Pancreas (tissue), 10 donors: ENCODE data around the gene DOP1B. TPM values are rescaled to one million over a fixed set of nuclear protein-coding genes. Genes with fewer than 3 reads are reported as not detected.
"Not testable (repeated sequence)": the region's sequence is repeated elsewhere in the genome, so short reads cannot be mapped to it uniquely, and the experiment has no call there.

Experiments used
- ATAC-seq, 4 donors: fragments of 200-7000 bp; cut with Tn5 transposase; one replicate each; pipeline versions ENCODE4 v1.8.0 to v1.9.1; 2020; ENCODE audit warnings: mild to moderate bottlenecking in 4 of 4, moderate library complexity in 4 of 4
- DNase-seq, 6 donors: peaks; one replicate each; pipeline ENCODE4 v3.0.0-alpha.2; 2020
- FAIRE-seq: peaks from 2 replicates; lab custom pipeline; 2012; peaks lifted over from hg19 to GRCh38; lab: Jason Lieb, UNC
- H3K27ac ChIP-seq, 4 donors: fragments of 200-600 bp; sonication (generic); 1 replicate in 3 of 4; 2 replicates in 1 of 4; pipeline versions ENCODE4 v1.5.0 to v1.8.0; 2020
- H3K27me3 ChIP-seq, 4 donors: fragments of 200-600 bp; one replicate each; pipeline ENCODE4 v1.8.0; 2021
- H3K36me3 ChIP-seq, 3 donors: fragments of 200-600 bp; sonication (generic) in 1 of 3; one replicate each; pipeline versions ENCODE4 v1.5.0 to v1.8.0; 2020 to 2021
- H3K4me1 ChIP-seq, 3 donors: fragments of 200-600 bp; one replicate each; pipeline ENCODE4 v1.8.0; 2021
- H3K4me3 ChIP-seq, 4 donors: fragments of 200-600 bp; sonication (generic) in 2 of 4; one replicate each; pipeline versions ENCODE4 v1.5.0 to v1.8.0; 2020 to 2021
- H3K9me3 ChIP-seq, 4 donors: fragments of 200-600 bp; one replicate each; pipeline ENCODE4 v1.8.0; 2021
- CTCF ChIP-seq, 4 donors: fragments of 200-600 bp; sonication (generic) in 3 of 4; IDR thresholded peaks; one replicate each; pipeline versions ENCODE4 v1.5.0 to v1.8.0; 2021; ENCODE audit warnings: antibody characterized with exemption in 4 of 4
- WGBS, 2 donors: extraction: QIAGEN DNeasy Blood & Tissue Kit; methylation state at CpG; one replicate each; pipeline ENCODE4 v1.1.7; 2013; 5-methylcytosine and 5-hydroxymethylcytosine counted together
- intact Hi-C, 3 donors: fragments of 100-400 bp; cut with DNase I; formaldehyde crosslinking; loops; one replicate each; pipeline versions ENCODE4 v1.11.1 to v1.14.2; 2022
- polyA plus RNA-seq, 2 donors: library from polyadenylated mRNA; stranded (reverse); fragments of 200-250 nt; gene quantifications; one replicate each; pipeline ENCODE4 v1.2.3, GENCODE V29; 2013
- total RNA-seq, 6 donors: library from RNA; stranded (reverse); fragmentation: NEBNext Ultra II Directional in 4 of 6; extraction: Animal tissue kit (Norgen Biotek cat#: 25700) in 4 of 6; gene quantifications; one replicate each; pipeline versions ENCODE4 v1.2.1 to v1.2.4, GENCODE V29; 2021 to 2023
- donor health status: healthy with polysubstance abuse.
- donor health status: DM: no; HTN: no; CAD: no; lungs with moderate emphysema.
- donor health status: DM: no; HTN: no; CAD: no.
- donor health status: control.
- donor health status: control.
- donor health status: Bipolar disorder and iron deficiency.
- donor health status: DM: yes; HTN: yes; CAD: no.
- donor health status: DM: no; HTN: no; CAD: no.
- donor health status: DM: no; HTN: no; CAD: no.
- donor health status: DM: yes; HTN: yes; CAD: no.

DOP1B gene
- total and polyA plus RNA-seq, 8 donors: 3.1 to 15.4 (median 6.4) TPM

DNA sequence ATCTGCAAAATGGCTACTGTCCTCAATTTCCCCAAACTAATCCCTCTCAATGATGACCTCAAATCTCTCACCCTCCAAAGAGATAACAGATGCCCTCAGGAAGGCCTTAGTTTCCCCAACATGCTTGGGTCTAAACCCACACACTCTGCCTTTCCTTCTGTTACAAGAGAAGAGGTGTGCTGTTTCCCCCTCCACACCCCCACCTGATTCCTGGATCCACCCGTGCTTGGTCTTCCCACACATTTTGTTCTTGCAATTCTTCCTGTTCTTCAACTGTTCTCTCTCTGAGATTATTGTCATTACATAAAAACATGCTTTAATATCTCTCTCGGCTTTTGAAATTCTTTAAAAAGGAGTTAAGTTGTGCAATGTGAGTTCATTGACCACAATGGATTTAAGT lies 27.4 kb upstream of the DOP1B start:
- no peak for FAIRE-seq
- 74 to 78% methylated on average over 2 of the region's 2 CpGs for WGBS, 2 donors
- intact Hi-C loops: no loop called here
- H3K27ac ChIP-seq: no peak overlapping the region
- no peak overlapping the region for H3K4me3 ChIP-seq
- H3K4me1 ChIP-seq: peaks cover 0 to under 1% (median 0%) of the 10 kb centered on the region in 3 donors
- no peak for ATAC-seq
- DNase-seq: no peak
- H3K27me3 ChIP-seq: no peaks in the 10 kb centered on the region
- TF ChIP-seq CTCF (IDR thresholded peaks at IDR 0.05): no peak
- no peaks in the 10 kb centered on the region for H3K9me3 ChIP-seq
- no peaks in the 10 kb centered on the region for H3K36me3 ChIP-seq

DNA sequence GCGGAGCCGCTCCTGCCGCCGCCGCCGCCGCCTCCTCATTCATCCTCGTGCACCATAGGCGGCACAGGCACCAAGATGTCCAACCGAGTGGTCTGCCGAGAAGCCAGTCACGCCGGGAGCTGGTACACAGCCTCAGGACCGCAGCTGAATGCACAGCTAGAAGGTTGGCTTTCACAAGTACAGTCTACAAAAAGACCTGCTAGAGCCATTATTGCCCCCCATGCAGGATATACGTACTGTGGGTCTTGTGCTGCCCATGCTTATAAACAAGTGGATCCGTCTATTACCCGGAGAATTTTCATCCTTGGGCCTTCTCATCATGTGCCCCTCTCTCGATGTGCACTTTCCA lies 26.2 kb upstream of the DOP1B start:
- H3K4me1 ChIP-seq, FAIRE-seq, H3K27me3 ChIP-seq, H3K27ac ChIP-seq, intact Hi-C loops, H3K9me3 ChIP-seq, H3K36me3 ChIP-seq, DNase-seq, ATAC-seq: not testable (repeated sequence)
- H3K4me3 ChIP-seq: peak overlapping the region in 1 of 4 donors; percentile 36
- 28 to 32% methylated on average over 9 to 10 of the region's 18 CpGs for WGBS, 2 donors

GRCh38 chr21:36130839-36131238 lies 25.8 kb upstream of the DOP1B start:
- H3K27ac ChIP-seq, H3K36me3 ChIP-seq, H3K4me3 ChIP-seq, intact Hi-C loops, FAIRE-seq, ATAC-seq, DNase-seq, H3K9me3 ChIP-seq, H3K4me1 ChIP-seq, H3K27me3 ChIP-seq: not testable (repeated sequence)
- WGBS, 2 donors: 91 to 94% methylated on average over 5 of the region's 5 CpGs

- 85 to 86% methylated on average over 8 of the region's 8 CpGs for WGBS, 2 donors
- H3K9me3 ChIP-seq: no peaks in the 10 kb centered on the region
- peaks cover 0 to 8% (median 0%) of the 10 kb centered on the region in 3 donors for H3K4me1 ChIP-seq
- ATAC-seq (no peak), DNase-seq (no peak), FAIRE-seq (no peak)
- H3K27me3 ChIP-seq: no peaks in the 10 kb centered on the region
- no peak for TF ChIP-seq CTCF (IDR thresholded peaks at IDR 0.05)
- intact Hi-C loops: no loop called here
- no peaks in the 10 kb centered on the region for H3K36me3 ChIP-seq
- H3K27ac ChIP-seq: no peak overlapping the region
- no peak overlapping the region for H3K4me3 ChIP-seq
Observed at GRCh38 chr21:36132696-36133095, 23.9 kb upstream of the DOP1B start.

DNA sequence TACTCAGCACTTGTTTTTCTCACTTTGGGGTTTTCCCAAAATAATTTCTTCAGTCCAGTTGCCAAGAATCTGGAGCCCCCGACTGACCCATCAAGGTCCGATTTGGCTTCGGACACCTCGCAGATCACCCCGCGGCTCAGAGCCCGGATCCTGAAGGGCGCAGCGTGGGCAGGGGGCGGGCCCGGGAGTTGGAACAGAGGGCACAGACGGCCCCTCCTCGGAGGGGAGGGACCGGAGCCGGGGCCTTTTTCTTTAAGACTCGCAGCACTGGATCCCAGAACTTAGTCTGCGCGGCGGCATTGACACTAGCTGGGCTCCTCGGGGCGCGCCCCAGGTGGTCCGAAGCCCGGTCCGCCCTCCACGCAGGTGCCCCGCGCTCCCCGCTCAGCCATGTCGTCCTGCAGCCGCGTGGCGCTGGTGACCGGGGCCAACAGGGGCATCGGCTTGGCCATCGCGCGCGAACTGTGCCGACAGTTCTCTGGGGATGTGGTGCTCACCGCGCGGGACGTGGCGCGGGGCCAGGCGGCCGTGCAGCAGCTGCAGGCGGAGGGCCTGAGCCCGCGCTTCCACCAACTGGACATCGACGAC lies 21.7 kb upstream of the DOP1B start, which contains the start of gene CBR3:
Gene CBR3 (plus strand): TSS at position 277 of the 588 bp plus-strand sequence. CDS start 114 bp downstream, at position 391.
- H3K4me3 ChIP-seq: peak within 1 kb of the TSS; percentile 27 to 61 (median 32)
- peaks cover 0 to 8% (median 0%) of the 10 kb centered on the region in 3 donors for H3K4me1 ChIP-seq
- 1 to 2% methylated on average over 48 to 53 of the region's 53 CpGs for WGBS, 2 donors
- H3K27me3 ChIP-seq: no peaks in the 10 kb centered on the region
- TF ChIP-seq CTCF (IDR thresholded peaks at IDR 0.05): no peak
- no peaks in the 10 kb centered on the region for H3K9me3 ChIP-seq
- no peak for FAIRE-seq
- H3K36me3 ChIP-seq: no peaks in the 10 kb centered on the region
- intact Hi-C loops: loop anchor here in 1 of 3 donors (5.0 kb wide), 1 partner anchor 197 kb away; no protein-coding TSS in a partner anchor
- peak; percentile 44 to 58 (median 50) for ATAC-seq
- peak in 4 of 6 donors; percentile 44 to 84 (median 66) for DNase-seq
- H3K27ac ChIP-seq: peak within 1 kb of the TSS in 3 of 4 donors; percentile 34 to 63 (median 39)
